ENCODE results near the gene COL15A1.

- TF ChIP-seq POLR2A (IDR thresholded peaks at IDR 0.05) (no peak), CTCF (IDR thresholded peaks at IDR 0.05) (no peak)
Measured at GRCh38 chr9:99020786-99021436, 77.2 kb downstream of the COL15A1 start.

All from Peyer's patch (tissue), 4 donors.